Activated CD4-positive, CD25-positive, alpha-beta regulatory T cell treated with anti-CD3 and anti-CD28 coated beads, Interleukin-2, amount 50 U/mL, for 72 hours (primary cell): Measurements from ENCODE around the gene TRANK1.
"Not testable (repeated sequence)": the region's sequence is repeated elsewhere in the genome, so short reads cannot be mapped to it uniquely, and the experiment has no call there.

ENCODE experiments used
- DNase-seq: peaks from one replicate; pipeline ENCODE4 v3.0.0; 2021

TRANK1 gene

GRCh38 chr3:36956155-36956554, 11.3 kb upstream of the TRANK1 start:
- DNase-seq, result no peak

- no peak for DNase-seq
These were observed 9.7 kb upstream of the TRANK1 start for GRCh38 chr3:36954452-36955134.

GRCh38 chr3:36947814-36948213, 3.0 kb upstream of the TRANK1 start:
- DNase-seq, result not testable (repeated sequence)

- no peak for DNase-seq
These were observed 603 bp upstream of the TRANK1 start for GRCh38 chr3:36945333-36945980.

- no peak for DNase-seq
These were observed 728 bp downstream of the TRANK1 start for GRCh38 chr3:36944012-36944640.

- DNase-seq, result no peak
These were observed 1.3 kb downstream of the TRANK1 start for GRCh38 chr3:36943601-36944000.

GRCh38 chr3:36942638-36943248, 2.1 kb downstream of the TRANK1 start:
- no peak for DNase-seq

GRCh38 chr3:36941658-36942057, 3.2 kb downstream of the TRANK1 start:
- DNase-seq, result no peak

GRCh38 chr3:36941162-36941561, 3.7 kb downstream of the TRANK1 start:
- DNase-seq, result no peak

GRCh38 chr3:36937492-36937891, 7.4 kb downstream of the TRANK1 start:
- DNase-seq, result no peak

- no peak for DNase-seq
These were observed 11.1 kb downstream of the TRANK1 start for GRCh38 chr3:36933540-36934296.

- not testable (repeated sequence) for DNase-seq
These were observed 13.4 kb downstream of the TRANK1 start for GRCh38 chr3:36931424-36931823.

GRCh38 chr3:36928220-36928619, 16.6 kb downstream of the TRANK1 start:
- no peak for DNase-seq

- DNase-seq, result no peak
These were observed 18.5 kb downstream of the TRANK1 start for GRCh38 chr3:36926292-36926897.

- DNase-seq, result no peak
These were observed 19.9 kb downstream of the TRANK1 start for GRCh38 chr3:36924744-36925521.

GRCh38 chr3:36923981-36924743, 20.7 kb downstream of the TRANK1 start:
- DNase-seq, result no peak

GRCh38 chr3:36923523-36923943, 21.3 kb downstream of the TRANK1 start:
- no peak for DNase-seq

- no peak for DNase-seq
These were observed 23.8 kb downstream of the TRANK1 start for GRCh38 chr3:36920884-36921567.

GRCh38 chr3:36919439-36920160, 25.3 kb downstream of the TRANK1 start:
- no peak for DNase-seq

- no peak for DNase-seq
These were observed 26.8 kb downstream of the TRANK1 start for GRCh38 chr3:36918050-36918449.
